IPS DF 6.9 (cell line): ENCODE measurements around the gene PPFIA2.
"Not testable (repeated sequence)": the region's sequence is repeated elsewhere in the genome, so short reads cannot be mapped to it uniquely, and the experiment has no call there.

Experiments
- DNase-seq: peaks from one replicate; pipeline ENCODE4 v3.0.0-alpha.2; 2013; ENCODE audit warnings: low read depth, low spot score
- H3K27ac ChIP-seq: one replicate; pipeline ENCODE4 v1.5.1; 2013; ENCODE audit warnings: low read length, control low read depth
- H3K27me3 ChIP-seq: 2 replicates; pipeline ENCODE4 v1.6.1; 2013; ENCODE audit warnings: mild to moderate bottlenecking, low read length; ENCODE audit not compliant: control insufficient read depth, insufficient read depth
- H3K36me3 ChIP-seq: 2 replicates; pipeline ENCODE4 v1.6.1; 2013; ENCODE audit warnings: low read length; ENCODE audit not compliant: control insufficient read depth, insufficient read depth
- H3K4me1 ChIP-seq: 2 replicates; pipeline ENCODE4 v1.6.1; 2013; ENCODE audit warnings: low read length; ENCODE audit not compliant: control insufficient read depth, insufficient read depth
- H3K4me3 ChIP-seq: 2 replicates; pipeline ENCODE4 v1.5.1; 2013; ENCODE audit warnings: mild to moderate bottlenecking, low read length
- H3K9me3 ChIP-seq: 2 replicates; pipeline ENCODE4 v1.6.1; 2013; ENCODE audit warnings: low read length, inconsistent platforms; ENCODE audit not compliant: control insufficient read depth, insufficient read depth
- WGBS: extraction: QIAGEN DNeasy Blood & Tissue Kit; methylation state at CpG from one replicate; pipeline ENCODE4 v1.1.7; 2013; ENCODE audit warnings: mixed read lengths, missing lambda C conversion rate; ENCODE audit not compliant: insufficient read length, insufficient coverage; 5-methylcytosine and 5-hydroxymethylcytosine counted together

The PPFIA2 gene

GRCh38 chr12:81216739-81217138 is 542.4 kb downstream of the PPFIA2 start:
- H3K36me3 ChIP-seq = no peaks in the 10 kb centered on the region
- no peak for DNase-seq
- no peaks in the 10 kb centered on the region for H3K9me3 ChIP-seq
- no peak overlapping the region for H3K4me3 ChIP-seq
- H3K27me3 ChIP-seq = no peaks in the 10 kb centered on the region
- no peaks in the 10 kb centered on the region for H3K4me1 ChIP-seq
- no peak overlapping the region for H3K27ac ChIP-seq
- WGBS = no CpG with 5 or more reads among the region's 3 CpGs

- WGBS = no CpG with 5 or more reads among the region's 4 CpGs
Measured at GRCh38 chr12:81212996-81213696, 546.0 kb downstream of the PPFIA2 start.

GRCh38 chr12:81211306-81211705 is 547.8 kb downstream of the PPFIA2 start:
- no peaks in the 10 kb centered on the region for H3K36me3 ChIP-seq
- H3K27me3 ChIP-seq = no peaks in the 10 kb centered on the region
- peaks cover 4% of the 10 kb centered on the region; the same call in 1 of the 2 replicates for H3K4me1 ChIP-seq
- no peak overlapping the region for H3K27ac ChIP-seq
- no CpG with 5 or more reads among the region's 1 CpG for WGBS
- H3K9me3 ChIP-seq = no peaks in the 10 kb centered on the region
- DNase-seq = no peak
- H3K4me3 ChIP-seq = no peak overlapping the region

More at GRCh38 chr12:81212996-81213696, 546.0 kb downstream of the PPFIA2 start:
- H3K36me3 ChIP-seq = no peaks in the 10 kb centered on the region
- no peak overlapping the region for H3K27ac ChIP-seq
- H3K4me1 ChIP-seq = peaks cover 2% of the 10 kb centered on the region; the same call in 1 of the 2 replicates
- H3K9me3 ChIP-seq = no peaks in the 10 kb centered on the region
- no peak overlapping the region for H3K4me3 ChIP-seq
- H3K27me3 ChIP-seq = no peaks in the 10 kb centered on the region
- no peak for DNase-seq

GRCh38 chr12:81209772-81210225 is 549.4 kb downstream of the PPFIA2 start:
- H3K4me3 ChIP-seq = not testable (repeated sequence)

GRCh38 chr12:81209012-81209411 is 550.1 kb downstream of the PPFIA2 start:
- Histone ChIP-seq H3K36me3 (no peaks in the 10 kb centered on the region), H3K4me3 (no peak overlapping the region), H3K27me3 (no peaks in the 10 kb centered on the region), H3K9me3 (no peaks in the 10 kb centered on the region), H3K27ac (no peak overlapping the region), H3K4me1 (peaks cover 4% of the 10 kb centered on the region; the same call in 1 of the 2 replicates)
- no peak for DNase-seq

More at GRCh38 chr12:81209772-81210225, 549.4 kb downstream of the PPFIA2 start:
- DNase-seq, H3K27me3 ChIP-seq, H3K9me3 ChIP-seq, H3K27ac ChIP-seq, H3K4me1 ChIP-seq, H3K36me3 ChIP-seq: not testable (repeated sequence)
- no CpG with 5 or more reads among the region's 2 CpGs for WGBS

GRCh38 chr12:81208187-81208911 is 550.8 kb downstream of the PPFIA2 start:
- no CpG with 5 or more reads among the region's 9 CpGs for WGBS
- no peak overlapping the region for H3K27ac ChIP-seq
- H3K4me3 ChIP-seq = no peak overlapping the region
- H3K27me3 ChIP-seq = no peaks in the 10 kb centered on the region
- no peaks in the 10 kb centered on the region for H3K36me3 ChIP-seq
- H3K4me1 ChIP-seq = peaks cover 4% of the 10 kb centered on the region; the same call in 1 of the 2 replicates
- H3K9me3 ChIP-seq = no peaks in the 10 kb centered on the region
- no peak for DNase-seq
